Measurements from ENCODE around the gene PCGF3.

The PCGF3 gene

DNA sequence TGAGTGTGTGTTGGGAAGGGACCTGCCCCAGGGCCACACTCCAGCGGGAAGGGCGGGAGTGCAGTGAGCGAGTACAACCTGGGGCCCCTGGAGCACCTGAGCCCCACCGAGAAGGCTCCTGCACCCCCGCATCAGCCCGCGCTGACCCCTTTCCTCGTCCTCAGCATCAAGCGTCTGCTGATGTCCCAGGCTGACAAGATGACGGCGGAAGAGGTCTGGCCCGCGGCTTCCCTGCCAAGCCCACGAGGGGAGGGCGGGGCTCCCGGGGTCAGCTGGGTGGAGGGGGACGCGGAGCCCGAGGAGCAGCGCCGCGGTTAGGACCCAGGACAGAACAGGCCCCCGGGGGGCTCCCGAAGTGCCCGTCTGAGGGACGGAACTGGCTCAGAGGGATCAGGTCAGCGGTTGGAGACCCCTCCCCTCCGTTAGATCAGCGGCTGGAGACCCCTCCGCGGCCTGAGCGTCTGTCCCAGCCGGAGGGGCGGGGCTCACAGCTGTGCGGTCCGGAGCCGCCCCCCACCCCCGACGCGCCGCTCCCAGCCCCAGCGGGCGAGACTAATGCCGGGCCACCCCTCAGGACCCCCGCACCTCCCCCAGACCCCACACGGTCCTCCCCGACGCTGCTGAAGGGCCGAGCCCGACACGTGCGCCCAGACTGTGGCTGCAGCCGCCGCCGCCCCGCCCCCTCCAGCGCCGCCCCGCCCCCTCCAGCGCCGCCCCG, 24.5 kb upstream of the PCGF3 start:
- TF ChIP-seq, protein P1, sequence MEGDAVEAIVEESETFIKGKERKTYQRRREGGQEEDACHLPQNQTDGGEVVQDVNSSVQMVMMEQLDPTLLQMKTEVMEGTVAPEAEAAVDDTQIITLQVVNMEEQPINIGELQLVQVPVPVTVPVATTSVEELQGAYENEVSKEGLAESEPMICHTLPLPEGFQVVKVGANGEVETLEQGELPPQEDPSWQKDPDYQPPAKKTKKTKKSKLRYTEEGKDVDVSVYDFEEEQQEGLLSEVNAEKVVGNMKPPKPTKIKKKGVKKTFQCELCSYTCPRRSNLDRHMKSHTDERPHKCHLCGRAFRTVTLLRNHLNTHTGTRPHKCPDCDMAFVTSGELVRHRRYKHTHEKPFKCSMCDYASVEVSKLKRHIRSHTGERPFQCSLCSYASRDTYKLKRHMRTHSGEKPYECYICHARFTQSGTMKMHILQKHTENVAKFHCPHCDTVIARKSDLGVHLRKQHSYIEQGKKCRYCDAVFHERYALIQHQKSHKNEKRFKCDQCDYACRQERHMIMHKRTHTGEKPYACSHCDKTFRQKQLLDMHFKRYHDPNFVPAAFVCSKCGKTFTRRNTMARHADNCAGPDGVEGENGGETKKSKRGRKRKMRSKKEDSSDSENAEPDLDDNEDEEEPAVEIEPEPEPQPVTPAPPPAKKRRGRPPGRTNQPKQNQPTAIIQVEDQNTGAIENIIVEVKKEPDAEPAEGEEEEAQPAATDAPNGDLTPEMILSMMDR (conservative IDR thresholded peaks at IDR 0.05; ENCODE audit: low read depth, low read length): no peak
- peak overlapping the region; percentile 53 for H3K4me3 ChIP-seq (ENCODE audit: low read length)
- no peak for DNase-seq (ENCODE audit: low read depth)

DNA sequence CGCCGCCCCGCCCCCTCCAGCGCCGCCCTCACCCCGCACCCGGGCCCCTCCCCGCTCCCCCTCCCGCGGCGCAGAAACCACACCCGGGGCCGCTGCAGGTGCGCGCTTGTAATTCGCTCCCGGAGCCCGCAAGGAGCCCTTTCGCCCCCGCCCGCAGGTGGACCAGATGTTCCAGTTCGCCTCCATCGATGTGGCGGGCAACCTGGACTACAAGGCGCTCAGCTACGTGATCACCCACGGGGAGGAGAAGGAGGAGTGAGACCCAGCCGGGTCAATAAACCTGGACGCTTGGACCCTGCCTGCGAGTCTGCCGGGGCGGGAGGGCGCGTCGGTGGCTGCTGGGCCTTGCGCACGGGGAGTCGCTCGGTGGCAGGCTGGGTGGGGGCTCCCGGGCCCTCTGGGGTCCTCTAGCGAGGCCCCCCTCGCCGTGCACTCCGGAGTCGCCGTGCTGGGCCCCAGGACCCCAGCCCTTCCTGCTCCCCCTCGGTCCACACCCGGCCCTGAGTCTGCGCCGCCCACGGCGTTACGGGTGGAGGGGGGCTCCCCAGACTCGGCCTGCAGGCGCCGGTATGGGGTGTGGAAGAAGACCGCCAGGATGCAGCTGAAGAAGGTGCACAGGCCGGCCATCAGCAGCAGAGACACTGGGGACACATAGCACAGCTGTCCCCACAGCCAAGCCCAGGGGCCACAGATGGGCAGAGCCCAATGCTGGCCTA, 23.7 kb upstream of the PCGF3 start:
- no peak for DNase-seq (ENCODE audit: low read depth)
- TF ChIP-seq, protein P1 (conservative IDR thresholded peaks at IDR 0.05; ENCODE audit: low read depth, low read length): no peak
- H3K4me3 ChIP-seq (ENCODE audit: low read length): peak overlapping the region; percentile 22

DNA sequence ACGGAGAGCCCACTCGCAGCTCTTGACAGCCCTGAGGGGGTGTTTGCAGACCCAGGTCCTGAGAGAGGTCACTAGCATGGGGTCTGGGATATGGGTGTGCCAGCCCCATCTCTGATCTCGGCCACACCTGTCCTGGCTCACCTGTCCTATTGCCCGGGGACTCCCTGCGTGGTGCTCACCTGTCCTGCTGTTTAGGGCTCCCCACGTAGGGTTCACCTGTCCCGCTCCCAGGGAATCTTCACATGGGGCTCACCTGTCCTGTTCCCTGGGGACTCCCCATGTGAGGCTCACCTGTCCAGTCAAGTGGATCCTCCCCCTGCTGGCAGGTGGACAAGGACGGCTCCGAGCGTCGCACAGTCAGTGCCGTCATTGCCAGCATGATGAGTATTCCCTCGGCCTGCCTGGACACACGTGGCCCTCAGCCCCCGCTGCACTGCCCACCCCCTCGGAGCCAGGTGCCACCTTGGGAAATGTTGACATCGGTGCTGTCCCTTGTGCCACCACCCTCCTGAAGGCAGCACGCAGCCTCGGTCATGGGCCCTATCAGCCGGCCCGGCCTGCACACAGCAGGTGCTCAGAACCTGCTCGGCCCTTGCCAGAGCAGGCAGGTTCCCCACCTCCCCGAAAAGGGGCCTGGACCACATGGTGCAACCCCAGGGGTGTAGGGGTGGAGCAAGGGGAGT, 23.0 kb upstream of the PCGF3 start:
- TF ChIP-seq, protein P1 (conservative IDR thresholded peaks at IDR 0.05; ENCODE audit: low read depth, low read length): no peak

DNA sequence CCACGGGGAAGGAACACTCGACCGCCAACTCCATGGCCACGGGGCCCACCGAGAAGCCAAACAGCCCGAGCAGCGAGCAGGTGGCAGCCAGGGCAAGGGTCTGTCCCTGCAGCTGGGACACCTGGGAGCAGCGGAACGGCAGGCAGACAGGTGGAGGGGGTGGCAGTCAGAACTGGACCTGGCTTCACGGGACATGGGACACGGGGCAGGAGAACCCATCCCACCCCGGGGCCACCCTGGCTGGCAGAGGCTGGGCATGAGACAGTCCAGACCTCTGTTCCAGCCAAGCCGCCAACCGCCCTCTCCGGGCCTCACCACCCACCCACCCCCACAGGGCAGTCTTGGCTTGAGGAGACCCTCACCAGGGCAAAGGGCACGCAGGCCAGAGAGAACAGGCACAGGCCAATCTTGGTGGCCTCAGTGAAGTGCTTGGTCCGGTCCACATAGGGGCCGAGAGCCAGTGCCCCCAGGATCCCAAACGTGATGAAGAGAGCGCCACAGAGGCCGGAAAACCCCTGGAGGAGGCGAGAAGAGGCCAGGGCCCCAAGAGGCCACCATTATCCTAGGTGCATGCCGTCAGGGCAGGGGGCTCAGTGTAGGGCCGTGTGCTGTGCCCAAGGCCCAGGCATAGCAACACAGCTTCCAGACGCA, 22.3 kb upstream of the PCGF3 start:
- DNase-seq (ENCODE audit: low read depth): no peak
- TF ChIP-seq, protein P1 (conservative IDR thresholded peaks at IDR 0.05; ENCODE audit: low read depth, low read length): no peak
- no peak overlapping the region for H3K4me3 ChIP-seq (ENCODE audit: low read length)

More for the DNA sequence above, 23.0 kb upstream of the PCGF3 start:
- DNase-seq (ENCODE audit: low read depth): no peak
- no peak overlapping the region for H3K4me3 ChIP-seq (ENCODE audit: low read length)

DNA sequence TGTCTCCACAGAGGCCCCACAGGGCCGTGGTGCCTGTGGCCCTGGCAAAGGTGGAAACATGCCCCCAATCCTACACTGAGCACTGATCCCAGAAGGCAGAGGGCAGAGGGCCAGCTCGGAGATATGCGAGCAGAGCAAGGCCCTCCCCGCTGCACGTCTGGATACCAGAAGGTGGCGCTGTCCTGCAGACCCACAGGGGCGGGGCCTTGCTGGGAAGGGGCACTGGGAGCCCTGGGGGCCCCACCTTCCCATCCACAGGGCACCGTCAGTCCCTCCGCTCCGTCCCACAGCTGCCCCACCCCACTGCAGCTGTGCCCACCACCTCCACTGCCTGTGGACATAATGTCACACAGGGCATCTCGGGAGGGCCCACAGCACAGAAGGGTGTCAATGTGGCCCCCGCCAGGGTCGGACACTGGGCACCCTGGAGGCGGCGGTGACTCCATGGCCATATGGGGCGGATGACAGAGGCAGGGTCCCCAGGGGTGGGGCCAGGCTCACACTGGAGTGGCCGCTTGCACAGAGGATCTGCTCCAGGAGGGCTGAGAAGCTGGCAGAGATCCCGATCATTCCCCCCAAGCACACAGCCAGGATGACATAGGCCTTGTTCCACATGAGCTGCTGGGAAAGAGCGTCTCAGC, 21.5 kb upstream of the PCGF3 start:
- TF ChIP-seq, protein P1 (conservative IDR thresholded peaks at IDR 0.05; ENCODE audit: low read depth, low read length): peak; percentile 87
- H3K4me3 ChIP-seq (ENCODE audit: low read length): no peak overlapping the region
- peak; percentile 27 for DNase-seq (ENCODE audit: low read depth)

DNA sequence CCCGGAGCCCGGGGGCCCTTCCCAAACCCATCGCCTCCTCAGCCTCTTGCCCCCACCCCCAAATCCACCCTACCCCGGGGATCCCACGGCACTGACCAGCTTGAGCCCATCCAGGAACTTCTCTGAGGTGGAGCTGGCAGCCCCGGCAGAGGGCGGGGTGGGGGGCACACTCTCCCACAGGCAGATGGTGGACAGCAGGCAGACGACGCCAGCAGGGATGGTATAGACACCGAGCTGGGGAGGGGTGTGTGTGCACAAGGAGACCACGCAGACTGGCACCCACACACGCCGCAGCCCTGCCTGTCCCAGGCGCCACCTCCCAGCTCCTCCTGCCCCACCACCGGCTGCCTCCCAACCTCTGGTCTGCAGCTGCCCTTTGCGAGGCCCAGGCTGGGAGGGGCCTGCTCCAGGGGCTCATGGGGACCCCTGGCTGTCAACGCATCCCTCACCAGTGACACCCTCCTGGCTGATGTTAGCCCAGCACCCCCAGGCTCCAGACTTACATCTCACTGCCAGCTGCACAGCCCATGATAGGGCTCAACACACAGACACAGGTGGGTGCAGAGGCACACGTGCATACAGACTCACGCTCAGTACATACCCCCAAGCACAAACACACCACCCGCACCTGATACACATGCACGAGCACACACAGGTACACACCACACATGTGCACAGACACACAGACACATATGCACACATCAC, 20.9 kb upstream of the PCGF3 start:
- TF ChIP-seq, protein P1 (conservative IDR thresholded peaks at IDR 0.05; ENCODE audit: low read depth, low read length): no peak
- no peak overlapping the region for H3K4me3 ChIP-seq (ENCODE audit: low read length)
- DNase-seq (ENCODE audit: low read depth): no peak

All from retinal pigment epithelial cell (primary cell).